Dedifferentiated amniotic fluid mesenchymal stem cell (primary cell): ENCODE measurements around the gene DPY19L1.
"Not testable (repeated sequence)": the region's sequence is repeated elsewhere in the genome, so short reads cannot be mapped to it uniquely, and the experiment has no call there.

Source experiments
- DNase-seq: peaks from one replicate; pipeline ENCODE4 v3.0.0-alpha.2; 2016; ENCODE audit errors: extremely low spot score

DPY19L1 gene

DNA sequence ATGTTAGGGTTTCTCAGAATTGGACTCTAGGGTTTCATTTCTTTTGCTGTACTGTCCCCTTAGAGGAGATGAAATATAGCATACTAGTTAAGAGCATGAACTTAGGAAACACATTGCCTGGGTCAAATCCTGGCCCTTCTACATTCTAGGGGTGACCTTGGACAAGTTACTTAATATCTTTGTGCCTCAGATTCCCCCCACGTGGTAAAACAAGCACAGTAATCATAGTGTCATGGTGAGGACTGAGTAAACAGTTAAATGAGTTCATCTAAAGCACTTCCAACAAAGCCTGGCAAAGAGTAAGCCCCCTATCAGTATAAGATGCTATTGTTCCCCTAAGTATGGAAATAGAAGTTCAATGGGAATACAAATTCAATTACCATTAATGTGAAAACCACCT is 5.1 kb downstream of the DPY19L1 start:
- no peak for DNase-seq

DNA sequence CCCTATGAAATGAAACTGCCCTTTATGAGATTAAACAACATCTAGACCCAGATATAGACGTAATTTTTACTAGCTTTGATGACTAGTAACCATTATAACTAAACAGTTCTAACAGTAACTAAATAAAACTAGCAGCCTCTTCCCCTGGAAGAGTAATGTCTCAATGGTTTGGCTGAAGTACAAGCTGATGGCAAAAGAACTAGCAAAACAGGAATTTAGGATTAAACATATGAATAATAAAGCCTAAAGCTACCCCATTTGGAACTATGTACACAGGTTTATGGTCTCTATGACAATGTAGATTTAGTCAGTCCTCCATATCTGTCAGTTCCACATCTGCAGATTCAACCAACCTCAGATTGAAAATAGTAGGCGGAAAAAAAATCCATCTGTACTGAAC is 6.4 kb downstream of the DPY19L1 start:
- no peak for DNase-seq

DNA sequence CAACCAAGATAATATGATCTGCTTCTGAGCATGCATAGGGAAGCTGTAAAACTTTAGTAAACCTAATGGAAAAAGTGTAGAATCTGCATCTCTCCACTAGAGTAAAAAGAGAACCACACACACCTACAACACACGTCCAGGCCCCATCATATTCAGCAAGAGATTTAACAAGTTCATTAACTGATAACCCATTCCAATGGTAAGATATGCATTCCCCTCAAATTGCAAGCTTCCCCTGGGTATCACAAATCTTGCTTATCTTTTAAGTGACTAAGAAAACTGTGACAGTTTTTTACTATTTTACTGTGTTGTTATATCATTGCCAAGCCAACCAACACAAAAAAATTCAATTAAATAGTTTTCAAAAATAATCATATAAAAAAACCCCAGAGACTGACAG is 8.0 kb downstream of the DPY19L1 start:
- DNase-seq: no peak

DNA sequence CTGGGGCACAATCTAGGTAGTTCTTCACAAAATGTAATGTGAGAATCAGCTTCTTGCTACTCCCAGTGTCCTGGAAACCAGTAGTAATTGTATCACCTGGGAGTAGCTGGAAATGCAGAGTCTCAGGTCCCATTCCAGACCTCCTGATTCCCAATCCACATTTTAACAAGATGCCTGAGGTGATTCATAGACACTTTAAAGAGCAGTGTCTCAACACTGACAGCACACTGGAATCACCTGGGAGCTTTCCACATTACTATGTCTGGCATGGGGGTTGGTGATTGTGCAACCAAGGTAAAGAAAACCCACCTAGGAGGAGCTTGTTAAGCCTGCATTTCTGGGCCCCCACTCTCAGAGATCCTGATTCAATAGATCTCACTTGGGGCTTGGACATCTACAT is 11.1 kb downstream of the DPY19L1 start:
- DNase-seq: no peak

DNA sequence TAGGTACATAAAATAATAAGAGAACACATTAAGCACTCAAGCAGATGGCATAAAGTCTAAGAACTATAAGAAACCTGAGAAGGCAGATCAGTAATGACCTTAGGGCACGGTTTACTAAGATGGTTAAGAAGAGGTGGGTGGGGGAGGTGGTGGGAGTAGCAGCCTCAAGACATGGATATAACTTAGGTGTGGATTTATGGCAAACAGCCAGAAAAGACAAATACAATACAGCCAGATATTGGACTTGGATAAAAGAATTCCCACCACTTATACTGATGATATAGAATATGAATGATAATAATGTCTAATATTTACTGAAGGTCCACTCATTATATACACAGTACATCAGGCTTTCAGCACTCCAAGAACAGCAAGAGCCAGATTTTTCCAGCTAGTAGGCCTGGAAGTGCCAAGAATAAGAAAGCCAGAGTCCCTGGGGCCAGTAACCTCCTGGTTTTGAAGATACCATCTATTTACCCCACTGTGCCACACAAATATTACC is 11.9 kb downstream of the DPY19L1 start:
- no peak for DNase-seq

DNA sequence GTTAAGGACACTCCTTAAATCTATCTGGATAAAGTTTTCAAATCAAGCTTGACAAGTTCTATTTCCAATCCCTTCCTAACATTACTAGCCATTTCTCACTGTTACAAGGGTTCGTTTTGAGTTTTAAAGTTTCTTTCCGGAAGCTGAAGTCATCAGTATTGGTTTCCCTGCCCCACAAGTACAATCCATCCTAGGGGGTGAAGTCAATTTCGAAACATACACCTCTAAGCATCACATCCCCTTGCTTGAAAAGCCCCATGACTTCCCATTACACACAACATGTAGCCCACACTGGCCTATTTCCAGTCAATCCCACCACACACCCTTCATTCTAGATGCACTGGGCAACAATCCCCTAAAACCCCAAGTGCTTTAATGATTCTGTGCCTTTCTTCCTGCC is 13.0 kb downstream of the DPY19L1 start:
- DNase-seq: no peak

DNA sequence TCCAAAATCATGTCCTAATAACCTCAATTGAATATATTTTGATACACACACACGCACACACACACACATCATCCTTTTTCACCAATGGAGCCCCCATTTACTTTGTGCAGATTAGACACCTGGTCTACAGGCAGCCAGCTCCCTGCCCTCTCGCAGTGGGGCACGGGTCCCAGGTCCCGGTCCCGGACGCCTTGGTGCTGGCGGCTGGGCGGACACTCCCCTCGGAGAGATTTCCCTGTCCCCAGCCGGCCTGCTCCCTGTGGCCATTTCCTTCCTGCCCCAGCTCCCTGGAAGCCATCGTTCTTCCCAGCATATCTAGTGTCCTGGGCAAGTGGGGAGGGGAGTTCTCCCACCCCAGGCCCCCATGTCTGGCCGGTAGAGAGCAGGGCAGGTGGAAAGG is 14.6 kb downstream of the DPY19L1 start:
- DNase-seq: no peak

DNA sequence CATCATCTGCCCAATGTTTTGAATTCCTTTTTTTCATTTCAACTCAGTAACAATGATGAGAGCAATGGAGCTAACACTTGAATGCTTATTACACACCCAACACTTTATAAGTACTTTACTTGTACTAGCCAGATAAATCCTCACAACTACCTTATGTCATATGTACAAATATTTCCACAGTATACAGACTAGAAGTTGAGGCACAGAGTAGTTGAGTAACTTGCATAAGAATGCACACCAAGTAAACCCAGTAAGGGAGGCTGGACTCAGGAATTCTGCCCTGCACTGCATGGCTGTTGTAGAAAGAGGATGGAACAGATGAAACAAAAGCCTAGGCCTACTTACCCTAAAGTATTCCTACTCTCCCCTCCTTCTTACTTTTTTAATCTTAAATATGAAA is 15.8 kb downstream of the DPY19L1 start:
- DNase-seq: no peak

DNA sequence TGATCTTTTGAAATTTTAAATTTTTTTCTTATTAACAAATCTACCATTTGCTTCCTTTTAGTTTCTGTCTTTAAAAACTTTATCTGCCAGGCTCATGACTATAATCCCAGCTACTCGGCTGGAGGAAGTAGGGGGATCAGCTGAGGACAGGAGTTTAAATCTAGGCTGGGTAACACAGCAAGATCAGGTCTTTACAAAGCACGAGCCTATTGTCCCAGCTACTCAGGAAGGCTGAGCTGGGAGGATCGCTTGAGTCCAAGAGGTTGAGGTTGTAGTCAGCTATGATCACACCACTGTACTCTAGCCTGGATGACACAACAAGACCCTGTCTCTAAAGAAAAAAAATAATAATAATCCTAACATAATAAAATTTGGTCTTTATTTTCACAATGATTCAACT is 17.5 kb downstream of the DPY19L1 start:
- no peak for DNase-seq

DNA sequence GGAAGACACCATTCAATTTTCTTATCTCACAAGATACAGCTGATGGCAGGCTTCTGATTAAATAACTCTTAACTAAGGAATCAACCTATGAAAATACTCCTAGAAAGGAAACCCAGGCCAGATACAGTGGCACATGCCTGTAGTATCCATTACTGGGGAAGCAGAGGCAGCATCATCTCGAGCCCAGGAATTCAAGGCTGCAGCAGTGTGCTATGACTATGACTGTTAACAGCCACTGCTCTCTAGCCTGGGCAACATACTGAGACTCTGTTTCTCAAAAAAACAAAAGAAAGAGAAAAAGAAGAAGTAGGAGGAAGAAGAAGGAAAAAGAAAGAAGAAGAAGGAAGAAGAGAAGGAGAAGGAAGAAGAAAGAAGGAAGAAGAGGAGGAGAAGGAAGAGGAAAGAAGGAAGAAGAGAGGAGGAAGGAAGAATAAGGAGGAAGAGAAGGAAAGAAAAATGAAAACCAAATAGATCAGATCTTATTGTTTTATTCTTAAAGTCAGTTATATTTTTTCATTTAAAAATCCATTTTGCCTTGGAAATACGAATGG is 18.0 kb downstream of the DPY19L1 start:
- no peak for DNase-seq

DNA sequence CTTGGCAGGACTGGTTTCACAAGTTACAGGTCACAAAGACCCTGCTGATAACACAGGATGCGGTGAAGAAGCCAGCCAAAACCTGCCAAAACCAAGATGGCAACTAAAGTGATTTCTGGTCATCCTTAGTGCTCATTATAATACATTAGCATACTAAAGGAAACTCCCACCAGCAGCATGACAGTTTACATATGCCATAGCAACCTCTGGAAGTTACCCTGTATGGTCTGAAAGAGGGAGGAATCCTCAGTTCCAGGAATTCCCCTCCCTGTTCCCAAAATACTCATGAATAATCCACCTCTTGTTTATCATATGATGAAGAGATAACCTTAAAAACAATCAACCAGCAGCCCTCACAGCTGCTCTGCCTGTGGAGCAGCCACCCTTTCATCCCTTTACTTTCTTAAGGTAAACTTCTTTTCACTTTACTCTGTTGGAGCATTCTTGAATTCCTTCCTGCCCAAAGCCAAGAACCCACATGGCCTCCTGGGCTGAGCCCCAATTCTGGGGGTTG is 21.9 kb downstream of the DPY19L1 start:
- no peak for DNase-seq

DNA sequence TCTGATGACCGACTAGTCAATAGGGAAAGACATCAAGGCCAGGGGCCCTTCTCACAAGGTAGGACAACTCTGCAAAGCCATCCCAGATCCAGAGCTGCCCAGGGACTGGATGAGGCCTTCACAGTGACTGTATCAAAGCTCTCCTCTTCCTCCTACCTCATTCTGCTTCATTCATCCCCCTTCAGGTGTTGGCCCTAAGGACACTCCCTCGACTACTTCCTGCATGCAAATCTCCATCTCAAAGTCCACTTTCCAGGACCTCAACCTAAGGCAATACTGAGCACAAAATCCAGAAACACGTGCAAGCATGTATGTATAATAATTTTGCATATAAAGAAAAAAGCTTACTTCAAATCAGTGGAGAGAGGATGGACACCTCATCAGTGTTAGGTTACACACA is 25.1 kb downstream of the DPY19L1 start:
- DNase-seq: no peak

DNA sequence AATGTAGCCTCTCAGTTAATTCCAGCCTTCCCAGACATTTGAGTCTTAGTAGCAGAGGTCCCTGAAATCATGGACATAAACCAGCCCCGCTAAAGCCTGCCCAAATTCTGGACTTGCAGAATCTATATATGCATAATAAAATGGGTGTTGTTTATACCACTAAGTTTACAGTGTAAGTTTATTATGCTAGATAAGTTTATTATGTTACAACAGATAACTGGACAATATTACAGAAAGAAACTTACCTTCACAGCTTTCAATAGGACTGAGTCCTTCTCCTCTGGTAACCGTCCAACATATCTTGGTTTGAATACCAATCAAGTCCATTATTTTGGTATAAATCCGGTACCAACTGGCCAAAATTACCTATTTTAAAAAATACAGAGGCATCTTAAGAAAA is 26.2 kb downstream of the DPY19L1 start:
- no peak for DNase-seq

DNA sequence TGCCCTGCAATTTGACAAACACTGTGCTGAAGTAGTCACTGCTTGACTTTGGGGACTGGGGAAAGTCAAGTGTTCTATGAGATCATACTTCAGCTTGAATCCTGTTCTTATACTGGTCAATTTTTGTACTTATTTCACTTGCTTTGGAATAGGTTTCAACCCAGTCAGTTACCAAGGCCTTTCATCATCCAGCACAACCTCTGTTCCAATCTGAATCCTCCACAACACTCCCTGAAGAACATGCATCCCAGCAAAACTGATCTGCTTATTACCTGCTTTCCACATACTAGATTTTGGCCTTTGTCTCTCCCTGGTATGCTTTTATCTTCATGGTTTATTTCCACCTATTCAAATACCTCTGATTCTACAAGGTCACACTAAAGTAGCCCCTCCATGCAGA is 29.5 kb downstream of the DPY19L1 start:
- DNase-seq: peak; percentile 75

DNA sequence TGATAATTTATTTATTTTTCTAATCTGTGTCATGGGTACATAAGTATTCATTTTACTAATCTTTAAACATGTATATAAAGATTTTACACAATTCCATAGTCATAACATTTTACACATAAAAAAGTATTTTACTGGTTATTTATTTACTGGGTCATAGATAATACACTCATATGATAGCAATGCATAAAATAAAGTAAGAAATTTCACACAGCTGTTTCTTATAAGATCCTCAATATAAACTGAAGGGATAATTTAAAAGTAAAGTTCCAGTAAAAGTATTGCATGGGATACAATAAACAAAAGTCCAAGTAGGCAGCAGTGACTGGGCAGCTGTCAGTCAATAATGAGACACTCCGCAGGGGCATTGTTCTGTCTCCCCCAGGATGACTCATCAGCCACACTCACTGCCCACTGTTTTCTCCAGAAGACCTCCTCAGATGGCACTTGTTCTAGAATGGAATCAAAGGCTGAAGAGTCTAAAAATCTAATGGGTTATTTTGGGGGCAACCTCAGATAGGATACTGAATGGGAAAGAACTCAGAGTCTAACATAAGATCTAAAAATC is 32.7 kb downstream of the DPY19L1 start:
- peak; percentile 18 for DNase-seq

DNA sequence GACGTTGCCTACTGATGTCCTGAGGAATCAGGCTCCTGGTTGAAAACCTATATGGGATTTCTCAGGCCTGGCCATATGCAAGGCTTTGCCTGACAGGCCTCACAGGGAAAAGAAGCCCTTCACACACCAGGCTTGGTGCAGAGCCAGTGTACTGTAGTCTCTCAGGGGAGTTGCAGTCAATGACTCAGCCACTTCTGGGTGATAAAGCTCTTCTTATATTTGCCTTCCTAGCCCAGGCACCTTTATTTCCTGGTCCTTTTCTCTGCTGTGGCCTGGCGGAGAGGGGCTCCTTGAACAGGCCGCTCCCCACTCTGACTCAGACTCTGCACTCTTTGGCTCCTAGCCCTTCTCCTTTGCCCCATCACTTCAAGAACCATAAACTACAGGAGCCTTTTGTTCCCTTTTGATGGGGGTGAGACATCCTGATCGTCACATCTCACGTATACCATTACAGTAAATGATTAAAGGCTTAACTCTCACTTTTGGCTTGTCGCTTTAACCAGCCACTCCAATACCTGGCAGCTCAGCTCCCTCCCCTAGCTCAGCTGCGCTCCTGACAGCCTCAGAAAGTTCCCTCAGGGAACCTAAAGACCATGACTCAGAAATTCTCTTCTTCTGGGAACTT is 33.5 kb downstream of the DPY19L1 start:
- peak; percentile 56 for DNase-seq

DNA sequence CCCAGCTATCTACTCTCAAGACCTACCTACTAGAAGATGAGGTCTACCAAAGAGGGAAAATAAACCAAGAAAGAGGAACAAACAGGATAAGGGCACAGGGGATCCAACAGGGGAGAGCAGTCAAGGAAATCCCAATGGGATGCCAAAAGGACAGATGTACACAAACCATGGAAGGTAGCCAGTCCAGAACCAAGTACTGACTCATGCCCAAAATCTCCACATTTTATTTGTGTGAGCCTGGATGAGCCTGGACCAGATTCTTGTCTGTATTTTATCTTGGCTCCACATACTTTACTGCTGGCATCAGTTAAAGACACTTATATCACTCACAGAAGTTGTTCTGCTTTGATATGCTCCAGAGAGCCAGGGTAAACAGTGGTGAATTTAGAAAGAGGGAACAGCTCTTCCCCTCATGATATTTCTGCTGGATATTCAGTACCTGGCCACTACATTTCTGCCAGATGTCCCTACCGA is 34.1 kb downstream of the DPY19L1 start:
- DNase-seq: peak; percentile 23

DNA sequence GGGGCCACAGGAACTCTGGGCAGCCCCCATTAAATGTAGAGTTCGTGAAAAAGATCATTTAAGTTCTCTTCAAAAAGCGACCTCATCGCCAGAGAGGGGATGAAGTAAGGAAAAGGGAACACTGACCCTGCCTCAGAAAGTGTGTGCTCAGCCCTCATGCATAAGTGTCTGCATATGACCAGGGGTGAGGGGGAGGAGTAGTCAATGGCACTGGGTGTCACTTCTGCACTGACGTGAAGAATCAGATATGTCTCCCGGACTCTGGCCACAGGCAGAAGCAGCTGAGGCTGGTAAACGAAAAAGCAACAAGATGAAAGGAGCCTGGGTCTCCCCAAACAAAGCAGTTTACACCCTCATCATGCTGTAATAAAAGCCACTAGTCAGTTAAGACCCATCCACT is 39.0 kb downstream of the DPY19L1 start:
- DNase-seq: not testable (repeated sequence)

DNA sequence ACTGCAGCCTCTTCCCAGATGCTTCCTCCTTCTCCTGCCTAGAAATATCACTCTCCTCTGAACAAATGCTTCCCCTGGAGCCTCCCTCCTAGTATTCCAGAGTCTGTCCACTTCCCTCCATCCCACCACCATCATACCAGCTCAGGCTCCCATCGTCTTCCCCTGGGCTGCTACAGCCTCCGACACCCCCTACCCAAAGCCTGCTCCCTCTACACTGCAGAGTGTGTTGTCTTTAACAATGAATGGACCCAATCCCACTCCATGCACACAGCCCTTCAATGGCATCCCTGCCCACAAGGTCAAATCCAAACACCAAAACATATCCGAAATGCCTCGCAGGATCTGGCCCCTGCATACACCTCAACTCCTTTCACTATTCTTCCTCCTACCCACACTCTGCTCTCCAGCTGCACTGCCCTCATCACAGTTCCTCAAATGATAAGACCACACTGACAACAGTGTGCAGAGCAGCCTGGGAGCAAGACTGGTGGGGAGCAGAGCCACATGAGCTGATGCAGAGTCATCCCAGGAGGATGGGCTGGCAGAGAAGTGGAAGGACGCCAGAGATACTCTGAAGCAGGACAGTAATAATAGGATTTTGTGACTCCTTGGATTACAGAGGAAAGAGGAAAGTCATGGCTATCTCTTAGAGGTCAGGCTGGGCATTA is 40.7 kb downstream of the DPY19L1 start:
- DNase-seq: not testable (repeated sequence)

DNA sequence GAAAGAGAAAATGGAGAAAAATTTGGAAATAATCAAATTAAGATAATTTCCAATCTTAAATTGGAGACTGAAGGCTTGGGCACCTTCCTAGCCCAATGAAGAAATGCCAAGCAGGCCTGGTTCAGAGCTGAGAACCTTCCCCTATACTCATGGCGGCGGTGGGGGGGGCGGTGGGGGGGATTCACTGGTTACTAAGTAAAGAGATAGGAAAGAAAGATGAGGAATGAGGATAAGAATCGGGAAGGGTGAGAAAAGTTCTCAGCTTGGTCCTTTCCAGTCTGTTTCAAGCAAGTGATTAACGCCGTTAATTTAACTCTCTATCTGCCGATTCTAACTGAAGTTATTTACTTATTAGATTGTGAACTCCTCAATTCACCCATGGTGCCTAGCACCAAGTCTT is 41.5 kb downstream of the DPY19L1 start:
- DNase-seq: no peak

DNA sequence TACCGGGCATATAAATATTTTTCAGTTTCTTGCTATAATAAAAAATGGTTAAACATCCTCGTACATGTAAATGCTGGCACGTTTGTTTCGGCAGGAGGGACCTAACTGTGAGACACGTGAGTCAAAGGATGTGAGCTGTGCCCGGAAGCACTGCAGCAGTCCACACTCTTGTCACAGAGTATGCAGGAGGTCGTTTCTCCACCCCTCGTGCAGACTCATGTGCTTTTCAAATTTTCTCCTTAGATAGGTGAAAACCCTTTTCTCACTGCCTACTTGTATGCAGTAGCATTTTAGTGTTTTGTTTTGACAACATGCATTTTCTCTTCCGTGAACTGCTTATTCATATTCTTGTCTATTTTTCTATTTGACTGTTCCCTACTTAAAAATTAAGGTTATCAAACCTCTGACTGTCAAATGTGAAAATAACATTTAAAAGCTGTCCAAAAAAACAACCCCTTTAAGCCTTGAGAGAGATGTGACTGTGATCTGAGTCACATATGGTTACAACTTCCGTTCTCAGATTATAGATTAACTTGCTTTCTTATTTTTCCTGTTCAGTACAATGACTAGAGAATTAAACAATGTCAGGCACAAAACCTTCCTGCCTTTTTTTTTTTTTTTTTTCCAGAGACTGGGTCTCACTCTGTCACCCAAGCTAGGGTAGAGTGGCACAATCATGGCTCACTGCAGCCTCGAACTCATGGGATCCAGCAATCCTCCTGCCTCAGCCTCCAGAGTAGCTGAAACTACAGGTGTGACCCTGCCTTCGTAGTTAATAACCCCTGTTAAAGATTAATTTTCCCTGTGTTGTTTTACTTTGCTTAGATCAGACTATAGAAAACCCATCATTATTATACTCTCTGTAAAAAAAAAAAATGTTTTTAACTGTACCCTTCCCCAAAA is 45.1 kb downstream of the DPY19L1 start:
- DNase-seq: no peak
